GM04503 (cell line): Measurements from ENCODE around the gene TNFRSF1B.

Experiments
- DNase-seq: peaks from one replicate; pipeline ENCODE4 v3.0.0-alpha.2; 2012; ENCODE audit warnings: low read depth

Gene TNFRSF1B

GRCh38 chr1:12142141-12142823 is 24.5 kb upstream of the TNFRSF1B start:
- DNase-seq: no peak

- no peak for DNase-seq
These were observed 23.7 kb upstream of the TNFRSF1B start for GRCh38 chr1:12142891-12143630.

GRCh38 chr1:12143631-12144155 is 23.1 kb upstream of the TNFRSF1B start:
- DNase-seq: peak; percentile 98

DNA sequence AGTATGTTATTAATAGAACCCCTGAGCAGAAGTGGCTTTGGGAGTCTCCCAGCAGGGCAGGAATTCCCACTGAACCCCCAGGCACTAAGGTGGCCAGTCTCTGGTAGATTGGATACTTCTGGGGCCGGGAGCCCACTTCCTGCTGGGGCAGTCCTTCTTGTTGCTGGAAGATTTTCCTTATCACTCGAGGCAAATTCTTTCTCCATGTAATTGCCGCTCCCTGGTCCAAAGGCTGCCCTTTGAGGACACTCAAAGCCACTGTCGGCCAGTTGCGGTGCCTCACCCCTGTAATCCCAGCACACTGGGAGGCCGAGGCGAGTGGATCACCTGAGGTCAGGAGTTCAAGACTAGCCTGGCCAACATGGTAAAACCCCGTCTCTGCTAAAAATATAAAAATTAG is 22.6 kb upstream of the TNFRSF1B start:
- no peak for DNase-seq

DNA sequence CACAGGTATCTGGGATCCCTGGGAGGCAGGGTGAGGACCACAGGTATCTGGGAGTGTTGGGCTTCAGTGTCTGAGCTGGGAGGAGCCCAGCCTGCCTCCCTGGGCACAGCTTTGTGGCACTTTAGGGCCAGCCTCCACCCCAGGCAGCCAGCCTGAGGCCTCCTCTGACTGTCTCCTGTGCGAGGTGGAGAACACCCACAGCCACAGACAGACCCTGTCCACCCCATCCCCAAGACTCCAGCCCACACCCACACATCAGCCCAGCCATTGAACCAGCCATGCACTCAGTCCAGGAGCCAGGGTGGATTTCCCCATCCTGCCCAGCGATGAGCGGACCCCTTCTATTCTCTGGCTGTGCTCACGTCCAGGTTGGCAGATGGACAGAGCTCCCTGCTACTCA is 21.8 kb upstream of the TNFRSF1B start:
- no peak for DNase-seq

DNA sequence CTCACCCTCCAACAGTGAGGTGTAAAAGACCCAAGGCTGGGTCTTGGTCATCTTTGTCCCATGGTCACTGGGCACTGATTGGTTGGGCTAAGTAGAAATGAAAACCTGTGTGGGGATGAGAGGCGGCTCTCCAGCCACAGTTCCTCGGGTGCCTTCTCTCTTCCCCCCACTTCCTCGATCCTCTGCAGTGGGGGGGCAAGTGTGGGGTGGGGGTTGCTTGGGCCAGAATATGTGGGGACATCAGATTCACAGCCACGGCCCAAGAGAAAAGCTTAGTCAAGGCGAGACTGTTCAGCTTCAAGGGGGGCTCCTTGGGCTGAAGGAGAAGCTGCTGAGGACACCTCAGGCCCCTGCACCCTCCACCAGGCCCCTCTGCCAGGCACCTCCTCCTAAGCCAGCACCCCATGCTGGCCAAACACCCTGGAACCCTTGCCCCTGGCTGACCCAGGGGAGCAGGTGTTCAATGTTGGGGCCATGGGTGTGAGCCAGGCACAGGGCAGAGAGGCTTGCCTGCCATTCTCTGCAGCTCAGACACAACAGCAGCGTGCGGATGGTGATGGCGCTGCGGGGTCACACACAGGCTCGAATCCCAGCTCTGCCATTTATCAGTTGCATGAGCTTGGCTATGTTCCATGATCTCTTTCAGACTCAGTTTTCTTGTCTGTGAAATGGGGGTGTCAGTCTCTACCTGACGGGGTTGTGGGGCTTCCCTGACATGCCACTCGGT is 21.0 kb upstream of the TNFRSF1B start:
- no peak for DNase-seq

GRCh38 chr1:12146343-12147112 is 20.3 kb upstream of the TNFRSF1B start:
- DNase-seq: no peak

DNA sequence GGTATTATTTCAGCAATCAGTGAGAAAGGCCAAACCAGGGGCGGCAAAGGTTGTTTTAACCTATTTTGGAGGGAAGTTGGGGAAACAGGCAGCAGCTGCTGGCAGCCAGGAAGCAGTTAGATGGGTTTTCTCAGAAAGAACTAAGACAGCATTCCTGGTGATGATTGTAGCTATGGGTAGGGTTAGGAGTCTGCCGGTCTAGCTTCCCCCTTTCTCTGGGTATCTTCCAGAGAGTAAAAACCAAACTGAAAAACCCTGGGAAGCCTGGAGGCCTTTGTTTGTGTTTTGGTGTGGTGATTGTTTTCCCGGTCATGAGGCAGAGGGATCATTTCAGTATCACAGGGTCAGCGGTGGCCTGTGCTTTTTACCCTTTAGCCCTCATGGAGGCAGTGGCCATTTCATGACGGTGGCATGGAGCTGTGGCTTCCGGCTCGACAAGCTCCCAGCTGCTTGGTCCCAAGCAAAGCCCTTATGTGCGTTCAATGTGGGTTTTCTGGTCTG is 19.5 kb upstream of the TNFRSF1B start:
- no peak for DNase-seq

DNA sequence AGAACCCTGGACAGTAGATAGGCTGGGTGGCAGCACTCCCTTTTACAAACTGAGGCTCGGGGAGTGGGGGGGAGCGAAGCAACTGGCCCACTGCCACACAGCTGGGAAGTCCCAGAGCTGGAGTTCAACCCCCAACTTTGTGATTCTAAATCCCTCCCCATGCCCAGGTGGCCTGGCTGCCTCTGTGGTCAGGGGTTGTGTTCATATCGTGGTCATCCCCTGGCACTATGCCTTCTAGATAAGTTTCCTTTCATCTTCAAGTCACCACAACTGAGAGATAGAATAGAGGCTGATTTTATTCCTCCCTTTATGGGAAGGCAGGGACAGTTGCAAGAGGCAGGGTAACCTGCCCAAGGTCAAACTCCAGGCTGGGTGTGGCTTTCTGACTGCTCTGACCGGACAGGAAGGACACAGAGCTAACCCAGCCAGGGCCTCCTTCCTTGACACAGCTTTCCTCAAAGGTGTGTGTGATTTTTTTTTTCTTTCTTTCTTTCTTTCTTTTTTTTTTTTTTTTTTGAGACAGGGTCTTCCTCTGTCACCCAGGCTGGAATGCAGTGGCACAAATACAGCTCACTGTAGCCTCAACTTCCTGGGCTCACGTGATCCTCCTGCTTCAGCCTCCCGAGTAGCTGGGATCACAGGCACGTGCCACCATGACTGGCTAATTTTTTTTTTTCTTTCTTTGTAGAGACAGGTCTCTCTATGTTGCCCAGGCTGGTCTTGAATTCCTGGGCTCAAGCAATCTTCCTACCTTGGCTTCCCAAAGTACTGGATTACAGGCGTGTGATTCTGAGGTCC is 18.4 kb upstream of the TNFRSF1B start:
- no peak for DNase-seq

DNA sequence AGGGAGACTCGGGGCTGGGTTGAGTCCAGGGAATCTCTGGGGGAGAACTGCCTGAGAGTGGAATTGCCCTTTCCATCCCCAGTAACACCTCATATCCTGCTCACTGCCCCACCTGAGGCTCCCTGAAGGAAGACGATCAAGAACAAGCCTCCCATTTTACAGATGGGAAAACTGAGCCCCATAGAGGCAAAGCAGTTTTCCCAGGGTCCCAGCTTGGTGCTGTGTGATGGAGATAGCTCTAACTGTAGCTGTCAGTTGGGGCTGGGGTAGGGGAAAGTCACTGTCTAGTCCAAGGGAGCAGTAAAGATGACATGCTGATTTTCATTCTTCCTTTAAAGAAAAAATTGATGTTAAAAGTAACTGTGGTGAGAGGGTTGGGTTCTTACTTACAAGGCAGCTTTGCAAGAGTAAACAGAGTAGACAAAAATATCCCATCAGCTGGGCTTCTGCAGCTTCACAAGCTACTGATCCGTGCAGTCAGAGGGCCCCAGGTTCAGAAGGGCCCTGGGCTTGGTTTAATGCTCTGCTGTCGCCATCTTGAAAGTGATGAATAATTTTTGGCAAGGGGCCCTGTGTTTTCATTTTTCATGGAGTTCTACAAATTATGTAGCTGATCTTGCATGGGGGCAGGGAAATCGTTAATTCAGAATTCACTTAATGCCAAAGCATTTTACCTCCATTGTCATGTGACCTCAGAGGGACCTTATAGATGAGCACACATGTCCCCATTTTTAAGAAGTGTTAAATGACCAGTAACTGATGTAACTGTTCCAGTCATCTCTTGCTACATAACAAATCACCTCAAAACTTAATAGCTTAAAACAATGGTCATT is 17.6 kb upstream of the TNFRSF1B start:
- DNase-seq: no peak

- DNase-seq: no peak
These were observed 17.0 kb upstream of the TNFRSF1B start for GRCh38 chr1:12149791-12150175.

DNA sequence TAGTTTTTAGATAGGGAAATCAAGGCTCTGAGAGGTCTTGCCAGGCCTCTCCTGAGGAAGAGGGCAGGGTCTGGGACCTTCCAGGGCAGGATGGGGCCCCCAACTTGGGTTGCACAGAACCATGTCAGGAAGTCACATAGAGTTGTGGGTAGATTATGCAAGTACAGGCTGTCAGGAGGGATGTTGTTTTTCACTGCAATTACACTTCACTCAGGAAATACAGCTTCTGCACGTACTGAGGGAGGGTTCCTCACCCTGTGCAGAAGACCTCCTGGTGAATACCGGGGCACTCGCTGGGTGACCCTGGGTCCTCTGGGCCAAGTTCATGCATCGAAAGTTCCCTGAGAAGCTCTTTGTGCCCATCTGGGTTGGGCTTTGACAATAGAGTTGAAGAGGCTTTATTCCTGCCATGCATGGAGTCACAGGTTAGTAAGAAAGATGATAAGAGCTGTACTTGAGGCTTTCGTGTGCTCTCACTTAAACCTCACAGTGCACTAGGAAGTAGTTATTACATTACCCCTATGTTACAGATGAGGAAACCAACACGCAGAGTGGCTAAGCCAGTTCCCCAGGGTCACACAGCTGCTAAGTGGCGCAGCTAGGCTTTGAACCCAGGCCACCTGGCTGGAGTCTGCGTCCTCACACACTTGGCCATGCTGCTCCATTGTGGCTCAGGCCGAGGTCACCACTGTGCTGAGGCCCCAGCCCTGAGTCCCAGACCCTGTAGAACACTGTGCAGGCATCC is 16.2 kb upstream of the TNFRSF1B start:
- DNase-seq: no peak

GRCh38 chr1:12151465-12151864 is 15.3 kb upstream of the TNFRSF1B start:
- DNase-seq: no peak

DNA sequence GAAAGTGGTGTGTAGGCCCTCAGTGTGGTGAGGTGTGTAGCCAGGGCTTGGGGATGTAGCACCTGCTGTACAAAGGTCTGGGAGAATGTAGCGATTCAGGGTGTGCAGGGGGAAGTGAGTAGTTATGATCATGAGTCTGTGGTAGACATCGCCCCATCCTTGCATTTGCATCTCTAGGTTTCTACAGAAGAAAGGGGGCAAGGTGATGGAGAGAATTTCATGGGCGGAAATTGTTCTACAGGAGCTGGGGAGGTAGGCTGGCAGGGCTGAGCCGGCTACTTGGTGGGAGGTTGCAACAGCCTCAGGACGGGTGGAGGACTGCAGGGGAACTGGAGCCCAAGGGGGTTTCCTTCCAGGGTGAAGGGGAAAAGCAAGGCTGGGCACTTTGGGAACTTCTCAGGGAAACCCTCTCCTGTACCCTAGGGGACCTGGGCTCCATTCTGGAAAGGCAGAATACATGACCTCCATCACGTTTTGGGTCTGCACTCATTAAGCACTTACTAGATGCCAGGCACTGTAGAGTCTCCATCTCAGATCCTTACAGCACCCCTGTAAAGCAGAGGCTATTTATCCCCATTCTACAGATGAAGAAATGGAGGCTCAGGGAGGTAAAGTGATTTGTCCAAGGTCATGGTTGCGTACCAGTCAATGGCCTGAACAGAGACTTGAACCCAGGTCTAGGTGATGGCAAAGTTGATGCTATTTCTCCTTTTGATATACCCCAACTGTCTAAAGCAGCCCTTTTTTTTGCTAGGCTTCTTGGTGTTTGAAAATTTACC is 14.5 kb upstream of the TNFRSF1B start:
- DNase-seq: no peak

- DNase-seq: peak; percentile 90
These were observed 13.5 kb upstream of the TNFRSF1B start for GRCh38 chr1:12153181-12153785.

DNA sequence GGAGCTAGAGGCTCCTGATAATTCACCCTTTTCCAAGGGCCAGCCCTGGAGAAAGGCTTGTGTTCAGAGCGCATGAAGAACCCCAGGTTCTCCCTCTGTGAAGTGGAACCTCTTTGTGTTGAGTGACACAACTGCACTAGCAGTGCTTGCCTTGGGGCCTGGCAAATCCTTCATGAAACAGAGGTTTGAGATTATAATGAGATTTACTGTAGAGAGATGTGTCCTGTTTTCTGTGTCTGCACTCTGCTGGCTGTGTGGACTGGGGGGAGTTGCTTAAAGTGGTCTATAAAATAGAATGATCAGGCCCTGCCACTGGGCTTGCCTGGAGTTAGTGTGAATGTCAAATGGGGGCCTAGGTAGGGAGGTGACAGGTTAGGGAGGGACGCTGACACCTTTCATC is 11.5 kb upstream of the TNFRSF1B start:
- no peak for DNase-seq

GRCh38 chr1:12157366-12158231 is 9.2 kb upstream of the TNFRSF1B start:
- no peak for DNase-seq
